GM12892 (cell line): ENCODE results near the gene FAAP20.

Source experiments
- DNase-seq: peaks from one replicate; pipeline ENCODE4 v3.0.0; 2011; ENCODE audit not compliant: insufficient read length
- FAIRE-seq: peaks from 2 replicates; lab custom pipeline; 2011; peaks lifted over from hg19 to GRCh38; lab: Jason Lieb, UNC
- POLR2A ChIP-seq: IDR thresholded peaks from 2 replicates; pipeline ENCODE4 v1.6.1; 2011; ENCODE audit warnings: low read depth, low read length, control low read depth
- POLR2AphosphoS5 ChIP-seq: IDR thresholded peaks from 2 replicates; pipeline ENCODE4 v1.6.1; 2011; ENCODE audit warnings: low read depth, low read length, control low read depth
- TAF1 ChIP-seq: IDR thresholded peaks from 2 replicates; pipeline ENCODE4 v1.6.1; 2011; ENCODE audit warnings: low read depth, mild to moderate bottlenecking, control low read depth, low read length, borderline replicate concordance

Gene FAAP20

GRCh38 chr1:2177541-2177940 is 17.0 kb downstream of the FAAP20 start:
- TF ChIP-seq TAF1 (no peak), POLR2AphosphoS5 (no peak), POLR2A (no peak)
- DNase-seq (no peak), FAIRE-seq (no peak)

GRCh38 chr1:2176615-2177014 is 18.0 kb downstream of the FAAP20 start:
- no peak for FAIRE-seq

DNA sequence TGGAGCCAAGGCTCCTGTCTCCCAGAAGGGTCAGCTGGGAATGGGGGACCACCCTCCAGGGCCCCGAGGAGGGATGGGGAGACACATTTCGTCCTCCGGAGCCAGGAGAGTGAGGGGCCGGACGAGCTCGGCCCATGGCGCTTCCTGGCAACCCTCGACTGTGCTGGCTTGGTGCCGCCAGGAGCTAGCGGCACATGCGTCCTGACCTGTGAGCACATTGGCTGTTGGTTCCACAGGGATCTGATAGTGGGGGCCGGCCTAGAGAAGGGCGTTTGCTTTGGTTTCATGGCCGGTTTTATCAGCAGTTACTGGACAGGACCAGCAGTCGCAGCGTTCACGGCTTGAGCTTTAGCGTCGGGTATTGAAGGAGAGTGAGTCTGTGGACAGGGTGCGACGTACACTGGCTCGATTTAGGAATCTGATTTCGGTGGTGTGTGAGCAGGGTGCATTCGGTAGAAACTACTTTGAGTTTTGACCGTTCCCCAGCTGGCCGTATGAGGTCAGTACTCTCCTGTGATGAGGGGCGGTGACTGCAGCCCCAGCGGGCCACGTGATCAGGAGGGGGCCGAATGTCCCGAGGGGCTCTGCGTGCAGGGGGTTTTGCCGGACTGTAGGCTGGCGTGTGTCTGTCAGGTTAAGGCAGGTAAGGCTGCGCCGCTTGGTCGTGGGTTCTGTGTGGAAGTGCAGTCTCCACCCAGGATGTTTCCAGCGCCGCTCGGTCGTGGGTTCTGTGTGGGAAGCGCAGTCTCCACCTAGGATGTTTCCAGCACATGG is 18.7 kb downstream of the FAAP20 start:
- TF ChIP-seq TAF1: no peak
- TF ChIP-seq POLR2AphosphoS5: no peak
- TF ChIP-seq POLR2A: no peak
- no peak for FAIRE-seq
- DNase-seq: no peak

More at GRCh38 chr1:2176615-2177014, 18.0 kb downstream of the FAAP20 start:
- TF ChIP-seq TAF1 (no peak), POLR2A (no peak), POLR2AphosphoS5 (no peak)
- no peak for DNase-seq

GRCh38 chr1:2175055-2175414 is 19.5 kb downstream of the FAAP20 start:
- no peak for TF ChIP-seq POLR2A
- TF ChIP-seq POLR2AphosphoS5: no peak
- no peak for TF ChIP-seq TAF1
- FAIRE-seq: no peak

DNA sequence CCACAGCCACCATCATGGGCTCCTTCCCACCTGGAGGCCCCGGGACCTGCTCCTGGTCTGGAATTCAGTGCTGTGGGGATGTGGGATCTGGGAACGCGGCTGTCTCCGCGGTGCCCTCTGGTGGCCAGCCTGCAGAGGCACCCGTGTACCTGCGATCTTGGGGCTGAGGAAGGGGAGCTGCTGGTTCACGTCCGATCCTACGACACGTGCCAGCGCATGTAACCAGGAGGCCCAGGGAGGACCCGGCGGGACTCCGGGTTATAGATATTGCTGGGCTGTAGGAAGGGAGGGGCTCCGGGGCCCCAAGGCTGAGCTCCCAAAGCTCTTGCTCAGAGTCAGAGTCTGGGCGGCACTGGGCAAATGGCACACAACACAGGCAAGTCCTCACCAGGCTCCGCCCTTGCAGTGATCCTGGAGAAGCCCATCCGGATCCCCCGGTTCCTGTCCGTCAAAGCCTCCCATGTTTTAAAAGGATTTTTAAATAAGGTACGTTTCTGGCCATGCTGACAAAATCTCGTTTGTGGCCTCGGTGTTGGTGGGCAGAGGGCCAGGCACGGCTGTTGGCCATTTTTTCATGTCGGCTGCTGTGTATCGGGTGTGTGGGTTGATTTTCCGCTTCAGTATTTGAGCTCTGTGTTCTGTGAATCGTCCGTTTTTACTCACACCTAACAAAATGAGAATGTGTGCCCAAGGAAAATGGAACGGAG is 20.1 kb downstream of the FAAP20 start:
- peak; percentile 80 for DNase-seq
- TF ChIP-seq POLR2AphosphoS5 (no peak), TAF1 (no peak), POLR2A (no peak)
- FAIRE-seq: no peak

More at GRCh38 chr1:2175055-2175414, 19.5 kb downstream of the FAAP20 start:
- DNase-seq: no peak

DNA sequence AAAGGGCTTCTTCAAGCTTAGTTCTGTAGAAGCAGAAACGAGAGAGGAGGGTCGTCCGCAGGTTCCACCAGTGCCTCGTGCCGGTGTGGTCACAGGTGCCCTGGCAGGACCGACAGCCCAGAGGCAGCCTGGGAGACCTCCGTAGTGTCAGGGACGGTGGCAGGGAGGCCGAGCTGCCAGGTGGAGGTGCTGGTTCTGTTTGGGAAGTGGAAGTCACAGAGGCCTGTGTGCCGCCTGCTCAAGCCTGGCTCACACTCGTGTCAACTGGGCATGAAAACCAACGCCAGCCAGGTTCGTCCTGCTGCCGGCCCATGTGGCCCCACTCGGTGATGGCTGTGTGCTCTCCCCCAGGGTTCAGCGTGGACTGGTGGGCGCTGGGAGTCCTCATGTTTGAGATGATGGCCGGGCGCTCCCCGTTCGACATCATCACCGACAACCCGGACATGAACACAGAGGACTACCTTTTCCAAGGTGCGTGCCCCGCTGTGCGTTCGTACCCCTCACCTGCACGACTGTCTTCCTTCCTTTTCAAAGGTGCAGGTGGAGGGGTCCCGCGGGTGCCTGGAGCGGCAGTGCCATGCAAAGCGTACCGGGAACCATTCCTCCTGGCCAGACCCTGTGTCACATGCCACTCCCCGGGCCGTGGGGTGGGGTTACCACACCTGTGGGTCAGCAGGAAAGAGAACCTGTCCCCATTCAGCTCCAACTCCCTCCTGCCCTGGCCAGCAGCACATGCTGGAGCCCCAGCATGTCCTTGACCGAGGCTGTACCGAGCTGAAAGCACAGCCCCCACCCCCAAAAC is 20.8 kb downstream of the FAAP20 start:
- FAIRE-seq (no peak), DNase-seq (no peak)

DNA sequence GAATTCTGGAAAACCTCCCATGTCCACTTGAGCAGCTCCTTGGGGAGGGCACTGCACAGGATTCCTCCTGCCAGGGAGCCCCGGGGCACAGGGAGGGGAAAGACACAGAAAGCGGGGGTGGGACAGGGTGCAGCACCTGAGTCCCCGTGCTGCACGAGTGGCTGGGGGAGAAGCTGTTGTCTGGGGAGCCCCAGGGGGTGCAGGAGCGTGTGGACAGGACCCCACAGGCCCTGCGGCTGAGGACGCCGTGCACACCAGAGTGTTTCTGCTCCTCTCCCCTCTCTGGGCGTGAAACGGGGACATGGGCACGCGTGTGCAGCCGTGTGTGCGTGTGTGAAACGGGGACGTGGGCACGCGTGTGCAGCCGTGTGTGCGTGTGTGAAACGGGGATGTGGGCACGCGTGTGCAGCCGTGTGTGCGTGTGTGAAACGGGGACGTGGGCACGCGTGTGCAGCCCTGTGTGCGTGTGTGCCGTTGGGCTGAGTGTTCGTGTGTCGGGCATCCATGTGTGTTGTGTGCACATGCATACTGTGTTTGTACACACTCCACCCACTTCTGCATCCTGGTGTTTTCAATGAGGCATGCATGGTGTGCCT is 21.9 kb downstream of the FAAP20 start:
- no peak for TF ChIP-seq POLR2A
- no peak for TF ChIP-seq TAF1
- TF ChIP-seq POLR2AphosphoS5: no peak
- DNase-seq: no peak
- no peak for FAIRE-seq

More for the DNA sequence above, 20.8 kb downstream of the FAAP20 start:
- TF ChIP-seq POLR2AphosphoS5: no peak
- no peak for TF ChIP-seq POLR2A
- TF ChIP-seq TAF1: no peak

- DNase-seq (no peak), FAIRE-seq (no peak)
- no peak for TF ChIP-seq POLR2A
- TF ChIP-seq POLR2AphosphoS5: no peak
- no peak for TF ChIP-seq TAF1
Measured at GRCh38 chr1:2172012-2172411, 22.6 kb downstream of the FAAP20 start.

DNA sequence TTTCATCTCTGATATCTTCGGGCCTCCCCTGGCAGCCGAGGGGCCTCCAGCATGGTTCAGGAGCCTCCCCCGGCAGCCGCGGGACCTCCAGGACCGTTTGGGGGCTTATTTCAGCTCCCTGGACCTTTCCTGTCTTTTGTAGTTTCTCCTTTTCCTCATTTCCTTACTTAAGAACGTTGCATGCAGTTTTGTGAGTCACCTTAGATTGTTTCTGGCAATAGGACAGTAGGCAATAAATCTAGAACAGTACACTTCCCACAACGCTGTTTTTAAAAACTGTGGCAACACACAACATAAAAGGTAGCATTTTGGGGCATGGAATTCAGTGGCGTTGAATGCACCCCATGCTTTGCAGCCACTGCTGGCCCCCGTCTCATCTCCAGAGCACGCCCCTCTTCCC is 24.4 kb downstream of the FAAP20 start:
- no peak for DNase-seq
- FAIRE-seq: no peak
- TF ChIP-seq POLR2A (no peak), TAF1 (no peak), POLR2AphosphoS5 (no peak)

DNA sequence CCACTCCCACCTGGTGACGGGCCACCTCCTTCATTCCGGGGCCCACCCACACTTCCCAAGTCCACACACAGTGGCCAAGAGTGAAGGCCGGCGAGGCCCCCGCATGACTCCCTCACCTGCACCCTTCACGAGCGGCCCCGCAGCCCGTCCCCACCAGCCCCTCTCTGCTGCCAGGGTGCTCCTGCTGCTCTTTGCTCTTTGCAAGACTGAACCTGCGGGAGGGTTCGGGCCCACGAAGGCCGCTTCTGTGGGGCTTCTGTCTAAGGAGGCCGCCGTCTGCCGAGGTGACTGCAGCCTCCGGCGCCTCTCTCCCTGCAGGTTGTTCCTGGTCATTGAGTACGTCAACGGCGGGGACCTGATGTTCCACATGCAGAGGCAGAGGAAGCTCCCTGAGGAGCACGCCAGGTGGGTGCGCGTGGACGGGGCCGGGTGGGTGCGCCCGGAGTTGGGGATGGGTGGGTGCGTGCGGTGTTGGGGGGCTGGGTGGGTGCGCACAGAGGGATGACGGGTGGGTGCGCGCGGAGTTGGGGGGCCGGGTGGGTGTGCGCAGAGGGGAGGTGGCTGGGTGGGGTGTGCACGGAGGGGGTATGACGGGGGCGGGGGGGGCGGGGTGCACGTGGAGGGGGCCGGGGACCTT is 25.3 kb downstream of the FAAP20 start:
- no peak for DNase-seq
- TF ChIP-seq TAF1 (no peak), POLR2A (no peak)
- FAIRE-seq: no peak
